ENCODE measurements around the gene FTHL17. TPM values are rescaled to one million over a fixed set of nuclear protein-coding genes. Genes with fewer than 3 reads are reported as not detected.
A peak's percentile ranks its signal among the peaks of the same experiment; 100 is the strongest.

Gene FTHL17
- total RNA-seq, 1 donor = not detected

DNA sequence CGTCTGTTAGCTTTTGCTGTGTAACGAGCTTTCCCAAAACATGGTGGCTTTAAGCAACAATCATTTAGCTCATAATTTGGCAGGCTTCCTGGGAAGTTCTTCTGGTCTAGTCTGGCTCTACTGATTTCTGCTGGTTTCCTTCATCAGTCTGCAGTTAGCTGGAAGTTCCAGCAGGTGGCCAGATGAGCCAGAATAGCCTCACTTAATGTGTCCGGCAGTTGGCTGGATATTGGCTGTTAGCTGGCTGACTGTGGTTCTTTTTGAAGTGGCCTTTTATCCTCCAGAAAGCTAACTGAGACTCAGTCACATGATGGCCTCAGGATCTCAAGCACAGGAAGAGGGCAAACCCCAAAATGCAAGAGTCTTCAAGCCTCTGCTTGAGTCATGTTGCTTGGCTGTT, 34.9 kb downstream of the FTHL17 start:
- Histone ChIP-seq H3K4me1 (ENCODE audit: insufficient read depth, low read length) (no peaks in the 10 kb centered on the region), H4K20me1 (ENCODE audit: insufficient read depth, low read length) (no peaks in the 10 kb centered on the region), H3K4me2 (ENCODE audit: insufficient read depth, low read length) (no peak overlapping the region), H3K36me3 (ENCODE audit: insufficient read depth, low read length) (no peaks in the 10 kb centered on the region), H3K4me3 (ENCODE audit: insufficient read depth, low read length) (no peak overlapping the region), H3K79me2 (ENCODE audit: insufficient read depth, low read length) (no peaks in the 10 kb centered on the region), H3K9me3 (ENCODE audit: low read depth, low read length) (no peaks in the 10 kb centered on the region), H3K27me3 (ENCODE audit: insufficient read depth, low read length) (no peaks in the 10 kb centered on the region), H2AFZ (ENCODE audit: low read length) (no peak overlapping the region), H3K27ac (ENCODE audit: low read depth, low read length) (no peak overlapping the region)
- no peak for DNase-seq (ENCODE audit: insufficient read length, low spot score, missing footprints)
- TF ChIP-seq, protein P1, sequence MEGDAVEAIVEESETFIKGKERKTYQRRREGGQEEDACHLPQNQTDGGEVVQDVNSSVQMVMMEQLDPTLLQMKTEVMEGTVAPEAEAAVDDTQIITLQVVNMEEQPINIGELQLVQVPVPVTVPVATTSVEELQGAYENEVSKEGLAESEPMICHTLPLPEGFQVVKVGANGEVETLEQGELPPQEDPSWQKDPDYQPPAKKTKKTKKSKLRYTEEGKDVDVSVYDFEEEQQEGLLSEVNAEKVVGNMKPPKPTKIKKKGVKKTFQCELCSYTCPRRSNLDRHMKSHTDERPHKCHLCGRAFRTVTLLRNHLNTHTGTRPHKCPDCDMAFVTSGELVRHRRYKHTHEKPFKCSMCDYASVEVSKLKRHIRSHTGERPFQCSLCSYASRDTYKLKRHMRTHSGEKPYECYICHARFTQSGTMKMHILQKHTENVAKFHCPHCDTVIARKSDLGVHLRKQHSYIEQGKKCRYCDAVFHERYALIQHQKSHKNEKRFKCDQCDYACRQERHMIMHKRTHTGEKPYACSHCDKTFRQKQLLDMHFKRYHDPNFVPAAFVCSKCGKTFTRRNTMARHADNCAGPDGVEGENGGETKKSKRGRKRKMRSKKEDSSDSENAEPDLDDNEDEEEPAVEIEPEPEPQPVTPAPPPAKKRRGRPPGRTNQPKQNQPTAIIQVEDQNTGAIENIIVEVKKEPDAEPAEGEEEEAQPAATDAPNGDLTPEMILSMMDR (IDR thresholded peaks at IDR 0.05; ENCODE audit: extremely low read depth, low read depth, low read length) = peak; percentile 58

- Histone ChIP-seq H2AFZ (ENCODE audit: low read length) (no peak overlapping the region), H3K36me3 (ENCODE audit: insufficient read depth, low read length) (no peaks in the 10 kb centered on the region), H3K27ac (ENCODE audit: low read depth, low read length) (no peak overlapping the region), H3K4me3 (ENCODE audit: insufficient read depth, low read length) (no peak overlapping the region), H3K79me2 (ENCODE audit: insufficient read depth, low read length) (no peaks in the 10 kb centered on the region), H3K27me3 (ENCODE audit: insufficient read depth, low read length) (no peaks in the 10 kb centered on the region), H3K9me3 (ENCODE audit: low read depth, low read length) (no peaks in the 10 kb centered on the region), H4K20me1 (ENCODE audit: insufficient read depth, low read length) (no peaks in the 10 kb centered on the region), H3K4me1 (ENCODE audit: insufficient read depth, low read length) (no peaks in the 10 kb centered on the region), H3K4me2 (ENCODE audit: insufficient read depth, low read length) (no peak overlapping the region)
- DNase-seq (ENCODE audit: insufficient read length, low spot score, missing footprints) = no peak
- TF ChIP-seq, protein P1 (IDR thresholded peaks at IDR 0.05; ENCODE audit: extremely low read depth, low read depth, low read length) = no peak
Observed at GRCh38 chrX:31027351-31027750, 44.5 kb downstream of the FTHL17 start.

GRCh38 chrX:31024866-31025265, 47.0 kb downstream of the FTHL17 start:
- no peaks in the 10 kb centered on the region for H3K79me2 ChIP-seq (ENCODE audit: insufficient read depth, low read length)
- no peak overlapping the region for H3K4me2 ChIP-seq (ENCODE audit: insufficient read depth, low read length)
- no peaks in the 10 kb centered on the region for H3K4me1 ChIP-seq (ENCODE audit: insufficient read depth, low read length)
- H3K27ac ChIP-seq (ENCODE audit: low read depth, low read length) = no peak overlapping the region
- no peak for DNase-seq (ENCODE audit: insufficient read length, low spot score, missing footprints)
- no peak overlapping the region for H3K4me3 ChIP-seq (ENCODE audit: insufficient read depth, low read length)
- H2AFZ ChIP-seq (ENCODE audit: low read length) = no peak overlapping the region
- H4K20me1 ChIP-seq (ENCODE audit: insufficient read depth, low read length) = no peaks in the 10 kb centered on the region
- H3K27me3 ChIP-seq (ENCODE audit: insufficient read depth, low read length) = no peaks in the 10 kb centered on the region
- H3K9me3 ChIP-seq (ENCODE audit: low read depth, low read length) = no peaks in the 10 kb centered on the region
- TF ChIP-seq, protein P1 (IDR thresholded peaks at IDR 0.05; ENCODE audit: extremely low read depth, low read depth, low read length) = no peak
- no peaks in the 10 kb centered on the region for H3K36me3 ChIP-seq (ENCODE audit: insufficient read depth, low read length)

- Histone ChIP-seq H3K36me3 (ENCODE audit: insufficient read depth, low read length) (no peaks in the 10 kb centered on the region), H3K27ac (ENCODE audit: low read depth, low read length) (no peak overlapping the region), H3K4me1 (ENCODE audit: insufficient read depth, low read length) (no peaks in the 10 kb centered on the region), H3K9me3 (ENCODE audit: low read depth, low read length) (no peaks in the 10 kb centered on the region), H3K27me3 (ENCODE audit: insufficient read depth, low read length) (no peaks in the 10 kb centered on the region), H3K4me3 (ENCODE audit: insufficient read depth, low read length) (no peak overlapping the region), H3K79me2 (ENCODE audit: insufficient read depth, low read length) (no peaks in the 10 kb centered on the region), H3K4me2 (ENCODE audit: insufficient read depth, low read length) (no peak overlapping the region), H4K20me1 (ENCODE audit: insufficient read depth, low read length) (no peaks in the 10 kb centered on the region), H2AFZ (ENCODE audit: low read length) (no peak overlapping the region)
- no peak for DNase-seq (ENCODE audit: insufficient read length, low spot score, missing footprints)
- TF ChIP-seq, protein P1 (IDR thresholded peaks at IDR 0.05; ENCODE audit: extremely low read depth, low read depth, low read length) = no peak
Observed at GRCh38 chrX:31021537-31021936, 50.3 kb downstream of the FTHL17 start.

Other genes starting within 250 kb of the FTHL17 start
- gene TAB3, start 182.8 kb downstream of the FTHL17 start, total RNA-seq = 15.2 and 16.2 TPM in 2 replicates

All from osteoblast (primary cell).